Smooth muscle cell (in vitro differentiated cells): ENCODE measurements around the gene MPHOSPH10. TPM values are rescaled to one million over a fixed set of nuclear protein-coding genes. Genes with fewer than 3 reads are reported as not detected.
"Not testable (repeated sequence)": the region's sequence is repeated elsewhere in the genome, so short reads cannot be mapped to it uniquely, and the experiment has no call there.

Experiments used
- DNase-seq: peaks from one replicate; lab custom pipeline; 2025; ENCODE audit not compliant: unreplicated experiment; lab: John Stamatoyannopoulos, UW
- H2AFZ ChIP-seq: fragments of 200-600 bp; sonication (generic); 2 replicates; pipeline ENCODE4 v1.6.0; 2016; ENCODE audit warnings: antibody characterized with exemption, low read depth, mild to moderate bottlenecking
- H3F3A ChIP-seq: fragments of 200-600 bp; sonication (generic); 2 replicates; pipeline ENCODE4 v1.6.0; 2017; ENCODE audit warnings: antibody characterized with exemption, low read depth
- H3K27ac ChIP-seq: fragments of 200-600 bp; sonication (generic); 2 replicates; pipeline ENCODE4 v1.5.1; 2016; ENCODE audit warnings: low read depth, mild to moderate bottlenecking
- H3K27me3 ChIP-seq: fragments of 200-600 bp; sonication (generic); 2 replicates; pipeline ENCODE4 v1.6.1; 2016; ENCODE audit warnings: low read depth, mild to moderate bottlenecking
- H3K36me3 ChIP-seq: fragments of 200-600 bp; sonication (generic); 2 replicates; pipeline ENCODE4 v1.5.1; 2016; ENCODE audit warnings: low read depth
- H3K4me1 ChIP-seq: fragments of 200-600 bp; sonication (generic); 2 replicates; pipeline ENCODE4 v1.5.1; 2016; ENCODE audit warnings: low read depth
- H3K4me2 ChIP-seq: fragments of 200-600 bp; sonication (generic); 2 replicates; pipeline ENCODE4 v1.6.0; 2016; ENCODE audit warnings: mild to moderate bottlenecking
- H3K4me3 ChIP-seq: fragments of 200-600 bp; sonication (generic); 2 replicates; pipeline ENCODE4 v1.5.1; 2016; ENCODE audit warnings: mild to moderate bottlenecking
- H3K79me2 ChIP-seq: fragments of 200-600 bp; sonication (generic); 2 replicates; pipeline ENCODE4 v1.6.0; 2016; ENCODE audit warnings: low read depth, mild to moderate bottlenecking
- H3K9ac ChIP-seq: fragments of 200-600 bp; sonication (generic); 2 replicates; pipeline ENCODE4 v1.6.0; 2016; ENCODE audit warnings: low read depth
- H3K9me3 ChIP-seq: fragments of 200-600 bp; sonication (generic); replicated peaks from 2 replicates; pipeline ENCODE4 v1.5.1; 2016; ENCODE audit warnings: low read depth
- H4K20me1 ChIP-seq: fragments of 200-600 bp; sonication (generic); 2 replicates; pipeline ENCODE4 v1.6.0; 2016; ENCODE audit warnings: low read depth
- WGBS: methylation state at CpG from one replicate; pipeline ENCODE4 v1.1.7; 2016; ENCODE audit warnings: low lambda C conversion rate; 5-methylcytosine and 5-hydroxymethylcytosine counted together
- polyA plus RNA-seq: library from polyadenylated mRNA; unstranded; fragments of >200 nt; fragmentation: Nextera tagmentation; extraction: Ambion mirVana; gene quantifications from 2 replicates; pipeline ENCODE4 v1.2.1, GENCODE V29; 2016
- total RNA-seq: library from RNA; depleted of rRNA; stranded (reverse); fragments of >200 nt; gene quantifications from 2 replicates; pipeline ENCODE4 v1.2.3, GENCODE V29; 2014
- TF ChIP-seq, protein P1 (sequence below): fragments of 200-600 bp; sonication (generic); IDR thresholded peaks from 2 replicates; pipeline ENCODE4 v1.5.1; 2017; ENCODE audit warnings: borderline replicate concordance, mild to moderate bottlenecking, antibody characterized with exemption; ENCODE audit not compliant: insufficient read depth, poor library complexity, severe bottlenecking

MPHOSPH10 gene, protein sequence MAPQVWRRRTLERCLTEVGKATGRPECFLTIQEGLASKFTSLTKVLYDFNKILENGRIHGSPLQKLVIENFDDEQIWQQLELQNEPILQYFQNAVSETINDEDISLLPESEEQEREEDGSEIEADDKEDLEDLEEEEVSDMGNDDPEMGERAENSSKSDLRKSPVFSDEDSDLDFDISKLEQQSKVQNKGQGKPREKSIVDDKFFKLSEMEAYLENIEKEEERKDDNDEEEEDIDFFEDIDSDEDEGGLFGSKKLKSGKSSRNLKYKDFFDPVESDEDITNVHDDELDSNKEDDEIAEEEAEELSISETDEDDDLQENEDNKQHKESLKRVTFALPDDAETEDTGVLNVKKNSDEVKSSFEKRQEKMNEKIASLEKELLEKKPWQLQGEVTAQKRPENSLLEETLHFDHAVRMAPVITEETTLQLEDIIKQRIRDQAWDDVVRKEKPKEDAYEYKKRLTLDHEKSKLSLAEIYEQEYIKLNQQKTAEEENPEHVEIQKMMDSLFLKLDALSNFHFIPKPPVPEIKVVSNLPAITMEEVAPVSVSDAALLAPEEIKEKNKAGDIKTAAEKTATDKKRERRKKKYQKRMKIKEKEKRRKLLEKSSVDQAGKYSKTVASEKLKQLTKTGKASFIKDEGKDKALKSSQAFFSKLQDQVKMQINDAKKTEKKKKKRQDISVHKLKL
- total RNA-seq (29.2 and 49.8 TPM in 2 replicates), polyA plus RNA-seq (27.3 and 29.4 TPM in 2 replicates)

DNA sequence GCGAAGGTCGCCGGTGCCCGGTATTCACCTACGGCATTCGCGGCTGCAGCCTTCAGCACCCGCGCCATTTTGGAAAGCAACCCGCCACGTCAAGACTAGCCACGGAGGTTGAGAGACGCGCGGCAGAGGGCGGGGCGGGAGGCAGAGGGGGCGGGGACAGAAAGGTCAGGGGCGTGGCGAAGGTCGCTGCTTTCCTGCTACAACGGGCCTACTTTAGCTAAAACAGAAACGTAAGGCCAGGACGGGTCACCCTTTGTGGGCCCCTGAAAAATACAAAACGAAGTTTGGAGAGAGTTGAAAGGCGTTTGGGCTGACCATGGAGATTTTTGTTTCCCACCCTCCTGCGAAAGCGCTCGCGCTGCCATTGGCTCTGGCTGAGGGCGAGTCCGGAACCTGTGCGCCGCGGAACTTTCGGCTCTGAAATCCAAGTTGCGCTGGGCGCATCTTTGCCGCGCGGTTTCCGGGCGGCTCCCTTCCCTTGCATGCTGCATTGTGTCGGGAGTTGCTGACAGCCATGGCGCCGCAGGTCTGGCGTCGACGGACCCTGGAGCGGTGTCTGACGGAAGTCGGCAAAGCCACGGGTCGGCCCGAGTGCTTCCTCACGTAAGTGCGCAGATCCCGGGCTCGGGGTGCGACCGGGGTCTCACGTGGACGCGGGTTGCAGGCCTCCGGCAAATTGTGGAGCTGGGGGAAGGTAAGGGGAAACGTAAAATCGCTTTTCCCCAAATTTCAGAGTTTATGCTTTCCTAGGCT is at the start of gene MPHOSPH10, which contains the start of gene MCEE:
TSS of gene MPHOSPH10 (plus strand) at position 483 of the 753 bp plus-strand sequence. CDS start at position 515, 32 bp downstream.
TSS of gene MCEE (minus strand) at position 78 of the 753 bp plus-strand sequence. CDS start at position 68, 10 bp downstream.
- peak; percentile 91 for DNase-seq
- peak within 1 kb of the TSS; percentile 77 for H3K27ac ChIP-seq
- peak within 1 kb of the TSS; percentile 74 for H3K9ac ChIP-seq
- peak within 1 kb of the TSS; percentile 81 for H2AFZ ChIP-seq
- H3K4me2 ChIP-seq, result peak within 1 kb of the TSS; percentile 84
- no peaks in the 10 kb centered on the region for H3K27me3 ChIP-seq
- H4K20me1 ChIP-seq, result peaks cover 44% of the 10 kb centered on the region
- TF ChIP-seq, protein P1, sequence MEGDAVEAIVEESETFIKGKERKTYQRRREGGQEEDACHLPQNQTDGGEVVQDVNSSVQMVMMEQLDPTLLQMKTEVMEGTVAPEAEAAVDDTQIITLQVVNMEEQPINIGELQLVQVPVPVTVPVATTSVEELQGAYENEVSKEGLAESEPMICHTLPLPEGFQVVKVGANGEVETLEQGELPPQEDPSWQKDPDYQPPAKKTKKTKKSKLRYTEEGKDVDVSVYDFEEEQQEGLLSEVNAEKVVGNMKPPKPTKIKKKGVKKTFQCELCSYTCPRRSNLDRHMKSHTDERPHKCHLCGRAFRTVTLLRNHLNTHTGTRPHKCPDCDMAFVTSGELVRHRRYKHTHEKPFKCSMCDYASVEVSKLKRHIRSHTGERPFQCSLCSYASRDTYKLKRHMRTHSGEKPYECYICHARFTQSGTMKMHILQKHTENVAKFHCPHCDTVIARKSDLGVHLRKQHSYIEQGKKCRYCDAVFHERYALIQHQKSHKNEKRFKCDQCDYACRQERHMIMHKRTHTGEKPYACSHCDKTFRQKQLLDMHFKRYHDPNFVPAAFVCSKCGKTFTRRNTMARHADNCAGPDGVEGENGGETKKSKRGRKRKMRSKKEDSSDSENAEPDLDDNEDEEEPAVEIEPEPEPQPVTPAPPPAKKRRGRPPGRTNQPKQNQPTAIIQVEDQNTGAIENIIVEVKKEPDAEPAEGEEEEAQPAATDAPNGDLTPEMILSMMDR, result no peak
- H3K79me2 ChIP-seq, result peaks cover 68% of the 10 kb centered on the region
- H3F3A ChIP-seq, result no peaks in the 10 kb centered on the region
- H3K36me3 ChIP-seq, result peaks cover 5% of the 10 kb centered on the region
- peak within 1 kb of the TSS; percentile 83 for H3K4me3 ChIP-seq
- peaks cover 21% of the 10 kb centered on the region for H3K4me1 ChIP-seq
- WGBS, result under 1% methylated on average over 66 of the region's 67 CpGs
- no peaks in the 10 kb centered on the region for H3K9me3 ChIP-seq

DNA sequence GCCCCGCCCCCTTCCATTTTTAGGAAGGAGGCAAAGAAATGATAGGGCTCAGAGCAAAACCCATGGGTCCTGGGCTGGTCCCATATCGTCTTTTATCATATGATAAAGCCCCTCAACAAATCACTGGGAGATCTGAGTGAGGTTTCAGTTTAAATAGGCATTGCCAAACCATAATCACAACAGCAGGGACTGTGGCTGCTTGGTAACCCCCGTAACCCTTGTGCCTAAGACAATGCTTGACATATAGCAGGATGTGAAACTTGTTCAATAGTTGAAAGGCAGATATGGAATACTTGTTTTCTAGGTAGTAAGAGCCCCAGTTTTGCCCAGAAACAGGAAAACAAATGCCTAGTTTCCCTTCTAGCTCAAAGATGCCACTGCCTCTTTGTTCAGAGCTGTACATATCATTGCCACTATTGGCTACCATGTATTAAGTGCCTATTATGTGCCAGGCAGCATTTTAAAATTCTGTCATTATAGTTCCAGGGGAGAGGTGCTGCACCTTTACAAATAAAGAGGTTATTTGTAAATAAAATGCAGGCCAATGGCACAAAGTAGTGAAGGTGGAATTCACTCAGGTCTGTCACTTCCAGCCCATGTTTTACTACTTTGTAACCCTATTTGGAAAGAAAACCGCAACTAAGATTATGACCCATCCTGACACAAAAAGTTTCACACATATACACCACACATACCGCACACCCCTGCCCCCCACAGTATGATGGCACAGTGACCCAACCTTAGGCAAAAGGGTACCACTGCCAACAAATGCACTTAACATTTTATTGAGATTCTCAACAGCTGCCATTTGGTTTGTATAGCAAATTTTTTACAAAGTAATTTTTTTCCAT is 47.8 kb upstream of the MPHOSPH10 start:
- H3K27me3 ChIP-seq, result peaks cover 22% of the 10 kb centered on the region
- peaks cover 2% of the 10 kb centered on the region for H3F3A ChIP-seq
- H3K36me3 ChIP-seq, result no peaks in the 10 kb centered on the region
- no peak overlapping the region for H3K4me2 ChIP-seq
- H3K9me3 ChIP-seq, result no peaks in the 10 kb centered on the region
- DNase-seq, result no peak
- H2AFZ ChIP-seq, result no peak overlapping the region
- TF ChIP-seq, protein P1, result no peak
- 93% methylated on average over 5 of the region's 5 CpGs for WGBS
- peaks cover 1% of the 10 kb centered on the region for H4K20me1 ChIP-seq
- no peak overlapping the region for H3K4me3 ChIP-seq
- H3K4me1 ChIP-seq, result peaks cover 5% of the 10 kb centered on the region
- H3K9ac ChIP-seq, result no peak overlapping the region
- H3K27ac ChIP-seq, result no peak overlapping the region
- H3K79me2 ChIP-seq, result no peaks in the 10 kb centered on the region

DNA sequence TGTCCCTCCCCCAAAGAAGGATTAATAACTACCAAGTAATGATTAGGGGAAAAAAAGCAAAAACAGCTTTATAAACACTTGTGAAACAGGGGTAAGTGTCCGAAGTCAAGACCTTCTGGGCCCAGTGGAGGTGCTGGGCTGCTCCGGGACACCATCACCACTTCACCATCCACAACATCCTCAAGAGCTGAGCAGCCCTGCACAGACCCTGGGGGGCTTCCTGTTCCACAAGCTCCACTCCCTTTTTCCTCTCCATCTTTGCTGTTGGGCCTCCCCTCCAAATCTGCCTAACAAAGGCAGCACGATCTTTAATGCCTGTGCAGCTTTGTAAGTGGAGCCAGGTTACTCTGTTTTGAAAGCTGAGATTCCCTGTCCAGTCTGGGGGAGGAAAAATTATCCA is 47.1 kb upstream of the MPHOSPH10 start:
- not testable (repeated sequence) for H3K4me3 ChIP-seq, H3K79me2 ChIP-seq, H3K9me3 ChIP-seq, H3K9ac ChIP-seq, H4K20me1 ChIP-seq, H3K36me3 ChIP-seq, H2AFZ ChIP-seq, H3K4me1 ChIP-seq, H3K4me2 ChIP-seq, H3F3A ChIP-seq, DNase-seq, H3K27ac ChIP-seq
- no CpG with 5 or more reads among the region's 3 CpGs for WGBS
- H3K27me3 ChIP-seq, result peaks cover 23% of the 10 kb centered on the region

DNA sequence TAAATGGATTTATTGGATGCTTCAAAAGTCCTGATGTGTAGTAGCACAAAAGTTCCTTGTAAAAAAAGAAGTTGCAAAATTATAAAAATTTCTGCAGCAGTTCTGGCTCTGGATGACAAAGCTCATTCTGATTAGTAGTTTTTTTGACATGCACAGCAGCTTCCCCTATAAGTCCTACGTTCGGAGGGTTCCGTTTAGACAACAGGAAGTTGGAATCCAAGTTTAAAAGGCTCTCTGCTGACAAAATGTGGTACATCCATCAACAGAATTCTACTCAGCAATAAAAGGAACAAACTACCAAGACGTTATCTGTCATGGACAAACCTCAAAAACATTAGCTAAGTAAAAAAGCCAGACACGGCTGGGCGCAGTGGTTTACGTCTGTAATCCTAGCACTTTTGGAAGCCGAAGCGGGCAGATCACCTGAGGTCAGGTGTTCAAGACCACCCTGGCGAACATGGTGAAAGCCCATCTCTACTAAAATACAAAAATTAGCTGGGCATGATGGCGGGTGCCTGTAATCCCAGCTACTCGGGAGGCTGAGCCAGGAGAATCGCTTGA is 46.6 kb upstream of the MPHOSPH10 start:
- not testable (repeated sequence) for H3K4me2 ChIP-seq, H3K4me3 ChIP-seq, H3F3A ChIP-seq, H3K79me2 ChIP-seq, H3K4me1 ChIP-seq, H3K36me3 ChIP-seq, H4K20me1 ChIP-seq, H3K9ac ChIP-seq, H3K9me3 ChIP-seq, H3K27ac ChIP-seq, H2AFZ ChIP-seq, DNase-seq
- 83% methylated on average over 10 of the region's 13 CpGs for WGBS
- peaks cover 26% of the 10 kb centered on the region for H3K27me3 ChIP-seq

DNA sequence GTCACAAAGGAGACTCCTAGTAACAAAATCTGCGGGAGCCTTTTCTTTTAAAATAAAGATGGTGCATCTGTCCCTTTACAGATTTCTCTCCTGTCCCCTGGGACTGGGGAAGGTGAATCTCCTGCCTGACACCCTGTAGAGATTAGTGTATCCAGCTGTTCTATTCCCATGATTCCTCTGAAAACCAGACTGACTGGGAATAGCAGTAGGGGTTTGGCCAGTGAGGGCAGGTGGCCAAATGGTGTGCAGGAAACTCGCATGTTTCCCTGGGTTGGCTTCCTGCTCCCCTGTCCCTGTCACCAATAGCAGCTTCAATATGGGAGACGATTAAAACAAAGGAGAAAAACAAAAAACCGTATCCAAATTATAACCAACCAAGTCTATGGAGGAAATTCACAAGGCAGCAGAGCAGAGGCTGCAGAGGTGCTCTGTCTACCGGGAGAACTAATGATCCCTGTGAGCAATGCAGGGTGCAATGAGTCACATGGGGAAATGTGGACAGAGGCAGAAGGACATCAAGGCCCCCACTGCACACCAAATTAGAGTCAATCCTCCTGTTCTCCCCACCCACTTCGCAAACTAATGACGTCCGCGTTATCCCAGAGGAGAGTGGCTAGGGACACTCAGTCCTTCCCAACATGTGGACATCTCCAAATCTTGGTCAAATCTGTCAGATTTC is 45.0 kb upstream of the MPHOSPH10 start:
- H3F3A ChIP-seq, DNase-seq, H3K79me2 ChIP-seq, H3K36me3 ChIP-seq, H3K9ac ChIP-seq, H3K4me3 ChIP-seq, H3K9me3 ChIP-seq, H4K20me1 ChIP-seq, H3K4me2 ChIP-seq, H2AFZ ChIP-seq, H3K27ac ChIP-seq, H3K4me1 ChIP-seq: not testable (repeated sequence)
- H3K27me3 ChIP-seq, result peaks cover 39% of the 10 kb centered on the region
- 53% methylated on average over 9 of the region's 9 CpGs for WGBS
